ENCODE measurements around the gene KCNH3. TPM values are rescaled to one million over a fixed set of nuclear protein-coding genes. Genes with fewer than 3 reads are reported as not detected.

KCNH3 gene
- total and polyA plus RNA-seq, 2 donors (not counting 3 experiments of a cell fraction or from before 2014, with no cell fraction given), result 0.13 to 0.14 TPM

DNA sequence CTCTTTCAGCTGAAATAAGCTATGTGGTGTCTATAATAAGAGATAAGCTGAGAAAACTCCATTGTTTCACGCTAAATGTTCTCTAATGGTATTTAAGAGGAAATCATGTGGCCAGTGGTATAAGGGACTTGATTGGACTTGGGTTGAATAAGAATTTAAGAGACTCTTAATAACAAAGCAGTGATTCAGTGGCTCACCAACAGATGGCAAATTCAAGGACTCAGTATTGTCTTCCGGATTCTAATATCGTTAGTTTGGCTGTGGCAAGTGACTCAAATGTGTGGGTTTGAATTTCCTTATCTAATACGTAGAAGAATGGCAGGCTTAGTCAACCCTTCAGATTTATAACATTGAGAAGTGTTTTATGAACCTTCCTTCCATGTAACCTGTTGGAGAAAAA lies 49.1 kb upstream of the KCNH3 start:
- peak; percentile 93 for DNase-seq (ENCODE audit: low read depth, low spot score)
- BruUV-seq (replicated peaks), result no TSS peak
- intact Hi-C loops (cut with micrococcal nuclease) (loop anchor here (1.0 to 2.0 kb wide), 2 partner anchors 18 to 25 kb away; no protein-coding TSS in a partner anchor), dilution Hi-C loops (cut with MboI; ENCODE audit: extremely low pct_ligation_motif_present, low sequenced_read_pairs) (no loop called here)
- no peaks in the 10 kb centered on the region for H3K9me3 ChIP-seq (replicated peaks; ENCODE audit: control insufficient read depth, insufficient read depth, low read length)
- H3K4me2 ChIP-seq (ENCODE audit: insufficient read depth, low read length), result peak overlapping the region; percentile 52
- no peaks in the 10 kb centered on the region for H3K9me1 ChIP-seq (replicated peaks; ENCODE audit: control insufficient read depth, extremely low read depth, insufficient read depth, low read length)
- no peak overlapping the region for H2AFZ ChIP-seq (ENCODE audit: low read depth, low read length)
- peaks cover 21% of the 10 kb centered on the region for H3K79me2 ChIP-seq (ENCODE audit: control insufficient read depth, insufficient read depth, low read length)
- ChIA-PET POLR2A (interaction anchor here (0.5 to 0.9 kb wide), 2 partner anchors 123 to 533 kb away, joined by 3 to 9 read pairs; partner anchors contain the start of genes ARF3 and SPATS2), CTCF (interaction anchor here (1.0 to 3.1 kb wide), 11 partner anchors 14 to 158 kb away, joined by 3 to 44 read pairs (median 7); partner anchors contain the start of genes PRPF40B and SPATS2)
- peak overlapping the region; percentile 35 for H3K9ac ChIP-seq (replicated peaks; ENCODE audit: extremely low read depth, insufficient read depth, low read length)
- H3K36me3 ChIP-seq (ENCODE audit: control insufficient read depth in 2 of 2, extremely low read depth in 1 of 2, insufficient read depth in 2 of 2, low read length in 2 of 2), result peaks cover 1 to 8% of the 10 kb centered on the region in 2 experiments
- H3K4me3 ChIP-seq (replicated peaks in 1 of 3; ENCODE audit: insufficient read depth in 1 of 3, low read depth in 1 of 3, low read length in 3 of 3), result no peak overlapping the region
- peak overlapping the region; percentile 81 for H3K27ac ChIP-seq (ENCODE audit: insufficient read depth, low read depth, low read length)
- FAIRE-seq, result peak; percentile 99
- H3K4me1 ChIP-seq (ENCODE audit: control insufficient read depth, extremely low read depth, insufficient read depth, low read length), result peaks cover 23% of the 10 kb centered on the region
- H4K20me1 ChIP-seq (replicated peaks; ENCODE audit: control insufficient read depth, extremely low read depth, insufficient read depth, low read length), result no peaks in the 10 kb centered on the region
- H3K27me3 ChIP-seq (ENCODE audit: control insufficient read depth in 2 of 2, insufficient read depth in 2 of 2, low read length in 2 of 2), result no peaks in the 10 kb centered on the region
- TF ChIP-seq, protein P1, sequence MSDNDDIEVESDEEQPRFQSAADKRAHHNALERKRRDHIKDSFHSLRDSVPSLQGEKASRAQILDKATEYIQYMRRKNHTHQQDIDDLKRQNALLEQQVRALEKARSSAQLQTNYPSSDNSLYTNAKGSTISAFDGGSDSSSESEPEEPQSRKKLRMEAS (IDR thresholded peaks at IDR 0.05; ENCODE audit: insufficient read depth, insufficient read length), result no peak
- TF ChIP-seq FOS (IDR thresholded peaks at IDR 0.05; ENCODE audit: borderline replicate concordance, insufficient read depth, low read length) (peak; percentile 81), POLR2AphosphoS5 (IDR thresholded peaks at IDR 0.05; ENCODE audit: insufficient read depth, low read depth, low read length) (peak; percentile 52), POLR2A (IDR thresholded peaks at IDR 0.05; ENCODE audit: low read depth, low read length) (no peak), GATA2 (IDR thresholded peaks at IDR 0.05; ENCODE audit: insufficient read depth, insufficient read length, low read depth, low read length) (peak; percentile 23), CTCF (IDR thresholded peaks at IDR 0.05; ENCODE audit: extremely low read depth in 1 of 2, insufficient read depth in 1 of 2, low read depth in 1 of 2, low read length in 2 of 2) (peak in 1 of 2 donors; percentile 32), JUN (IDR thresholded peaks at IDR 0.05; ENCODE audit: borderline replicate concordance, insufficient read depth, insufficient read length, low read depth) (peak; percentile 52), EZH2 (IDR thresholded peaks at IDR 0.05; ENCODE audit: borderline replicate concordance, low read depth, low read length, severe bottlenecking) (no peak), MYC (IDR thresholded peaks at IDR 0.05; ENCODE audit: low read depth, low read length) (no peak)

Data from endothelial cell of umbilical vein (primary cell).